Endothelial cell of umbilical vein (primary cell): ENCODE data around the gene NATD1. TPM values are rescaled to one million over a fixed set of nuclear protein-coding genes. Genes with fewer than 3 reads are reported as not detected.

Experiments
- BruUV-seq: library from RNA; stranded (reverse); fragments of 400-500 nt; replicated peaks from 2 replicates; lab custom pipeline; 2021; lab: Mats Ljungman, UMichigan
- CTCF ChIA-PET: fragments of 300-600, 350-600 bp; sonication (Branson Sonifier 250); formaldehyde crosslinking; loops from one replicate; lab custom pipeline; 2021; ENCODE audit warnings: antibody characterized with exemption, inconsistent platforms; lab: Charles Lee
- POLR2A ChIA-PET: fragments of 300-600, 350-600 bp; sonication (Branson Sonifier 250); formaldehyde crosslinking; loops from one replicate; lab custom pipeline; 2021; ENCODE audit warnings: antibody characterized with exemption, inconsistent platforms; lab: Charles Lee
- DNase-seq: peaks from one replicate; pipeline ENCODE4 v3.0.0-alpha.2; 2011; ENCODE audit warnings: low read depth, low spot score
- FAIRE-seq: peaks from 2 replicates; lab custom pipeline; 2011; peaks lifted over from hg19 to GRCh38; lab: Jason Lieb, UNC
- H2AFZ ChIP-seq: 2 replicates; pipeline ENCODE4 v1.6.0; 2012; ENCODE audit warnings: low read depth, low read length, control low read depth, inconsistent platforms
- H3K27ac ChIP-seq: 2 replicates; pipeline ENCODE4 v1.5.1; 2011; ENCODE audit warnings: low read depth, mild to moderate bottlenecking, control low read depth, low read length, moderate library complexity; ENCODE audit not compliant: insufficient read depth
- H3K27me3 ChIP-seq, 2 experiments: 2 replicates each; pipeline versions ENCODE4 v1.6.0 to v1.6.1; 2011; ENCODE audit warnings: low read length in 2 of 2, mixed read lengths in 1 of 2; ENCODE audit not compliant: control insufficient read depth in 2 of 2, insufficient read depth in 2 of 2
- H3K36me3 ChIP-seq, 2 experiments: 2 replicates in 1 of 2; 3 replicates in 1 of 2; pipeline ENCODE4 v1.5.1; 2011; ENCODE audit warnings: low read length in 2 of 2, mild to moderate bottlenecking in 1 of 2, moderate library complexity in 1 of 2; ENCODE audit not compliant: control insufficient read depth in 2 of 2, insufficient read depth in 2 of 2; ENCODE audit errors: extremely low read depth in 1 of 2
- H3K4me1 ChIP-seq: 3 replicates; pipeline ENCODE4 v1.5.1; 2011; ENCODE audit warnings: mild to moderate bottlenecking, low read length; ENCODE audit not compliant: control insufficient read depth, insufficient read depth; ENCODE audit errors: extremely low read depth
- H3K4me2 ChIP-seq: 2 replicates; pipeline ENCODE4 v1.6.1; 2011; ENCODE audit warnings: low read length, control low read depth, mixed read lengths; ENCODE audit not compliant: insufficient read depth
- H3K4me3 ChIP-seq, 3 experiments: fragments of 200-600 bp in 1 of 3; sonication (generic), shearing (Covaris generic) in 1 of 3; replicated peaks in 1 of 3; 2 replicates each; pipeline ENCODE4 v1.5.1; 2011 to 2016; ENCODE audit warnings: control low read depth in 3 of 3, low read length in 3 of 3, mild to moderate bottlenecking in 2 of 3, inconsistent platforms in 1 of 3, low read depth in 1 of 3, moderate library complexity in 1 of 3; ENCODE audit not compliant: insufficient read depth in 1 of 3
- H3K79me2 ChIP-seq: 2 replicates; pipeline ENCODE4 v1.6.0; 2012; ENCODE audit warnings: low read length, inconsistent platforms; ENCODE audit not compliant: control insufficient read depth, insufficient read depth
- H3K9ac ChIP-seq: replicated peaks from 2 replicates; pipeline ENCODE3; 2011; ENCODE audit warnings: low read length, control low read depth; ENCODE audit not compliant: insufficient read depth; ENCODE audit errors: extremely low read depth
- H3K9me1 ChIP-seq: replicated peaks from 3 replicates; pipeline ENCODE4 v1.6.0; 2011; ENCODE audit warnings: mild to moderate bottlenecking, low read length; ENCODE audit not compliant: control insufficient read depth, insufficient read depth; ENCODE audit errors: extremely low read depth
- H3K9me3 ChIP-seq: replicated peaks from 2 replicates; pipeline ENCODE4 v1.5.1; 2012; ENCODE audit warnings: low read length, inconsistent platforms; ENCODE audit not compliant: control insufficient read depth, insufficient read depth
- H4K20me1 ChIP-seq: replicated peaks from 2 replicates; pipeline ENCODE3; 2011; ENCODE audit warnings: mild to moderate bottlenecking, low read length; ENCODE audit not compliant: control insufficient read depth, insufficient read depth; ENCODE audit errors: extremely low read depth
- EZH2 ChIP-seq: IDR thresholded peaks from 2 replicates; pipeline ENCODE4 v1.6.1; 2012; ENCODE audit warnings: borderline replicate concordance, low read depth, mild to moderate bottlenecking, moderate library complexity, low read length, inconsistent platforms; ENCODE audit not compliant: severe bottlenecking
- FOS ChIP-seq: IDR thresholded peaks from 2 replicates; pipeline ENCODE4 v1.6.1; 2011; ENCODE audit warnings: mild to moderate bottlenecking, low read length, moderate library complexity, borderline replicate concordance; ENCODE audit not compliant: insufficient read depth
- GATA2 ChIP-seq: IDR thresholded peaks from 2 replicates; pipeline ENCODE4 v1.7.0; 2011; ENCODE audit warnings: low read depth, mild to moderate bottlenecking, moderate library complexity, mixed read lengths, low read length; ENCODE audit not compliant: insufficient read length, insufficient read depth
- JUN ChIP-seq: IDR thresholded peaks from 2 replicates; pipeline ENCODE4 v1.6.1; 2011; ENCODE audit warnings: borderline replicate concordance, low read depth; ENCODE audit not compliant: insufficient read length, insufficient read depth
- MAX ChIP-seq: IDR thresholded peaks from 2 replicates; pipeline ENCODE4 v1.6.1; 2011; ENCODE audit not compliant: insufficient read depth, insufficient read length
- MYC ChIP-seq: IDR thresholded peaks from one replicate; pipeline ENCODE4 v1.6.1; 2011; ENCODE audit warnings: mild to moderate bottlenecking, low read depth, low read length
- POLR2A ChIP-seq: IDR thresholded peaks from 2 replicates; pipeline ENCODE4 v1.6.1; 2012; ENCODE audit warnings: low read depth, mild to moderate bottlenecking, control low read depth, low read length
- POLR2AphosphoS5 ChIP-seq: IDR thresholded peaks from 2 replicates; pipeline ENCODE4 v1.6.1; 2012; ENCODE audit warnings: low read depth, mild to moderate bottlenecking, control low read depth, low read length, moderate library complexity; ENCODE audit not compliant: insufficient read depth
- dilution Hi-C: fragments of 300-500 bp; cut with MboI; formaldehyde crosslinking; loops from one replicate; pipeline ENCODE4 v1.15.0; 2019; ENCODE audit warnings: low sequenced_read_pairs; ENCODE audit not compliant: extremely low pct_ligation_motif_present
- intact Hi-C: fragments of 100-400 bp; cut with micrococcal nuclease; formaldehyde crosslinking; loops from one replicate; pipeline ENCODE4 v1.10.0; 2022
- polyA plus RNA-seq, 4 experiments: library from polyadenylated mRNA; depleted of rRNA in 3 of 4; stranded (reverse) in 3 of 4; unstranded in 1 of 4; fragments of >200 nt; gene quantifications; 2 replicates each; pipeline versions ENCODE4 v1.2.1 to v1.2.3, GENCODE V29; 2011 to 2012; ENCODE audit warnings: missing spikeins in 1 of 4
- total RNA-seq: library from RNA; stranded (reverse); gene quantifications from 2 replicates; pipeline ENCODE4 v1.2.3, GENCODE V29; 2021
- TF ChIP-seq, protein P1 (sequence below), 2 donors: IDR thresholded peaks; 1 replicate in 1 of 2; 2 replicates in 1 of 2; pipeline ENCODE4 v1.5.1; 2011; ENCODE audit warnings: low read length in 2 of 2, mild to moderate bottlenecking in 2 of 2, moderate library complexity in 2 of 2, control low read depth in 1 of 2, inconsistent platforms in 1 of 2, low read depth in 1 of 2; ENCODE audit not compliant: insufficient read depth in 1 of 2; ENCODE audit errors: extremely low read depth in 1 of 2

The NATD1 gene
- total and polyA plus RNA-seq, 2 donors (not counting 3 experiments of a cell fraction or from before 2014, with no cell fraction given): 7.0 to 7.2 TPM

GRCh38 chr17:21190078-21190477 is 63.1 kb downstream of the NATD1 start:
- H3K27ac ChIP-seq: no peak overlapping the region
- TF ChIP-seq JUN (no peak), FOS (no peak), MYC (no peak), POLR2A (no peak), EZH2 (no peak), POLR2AphosphoS5 (no peak), MAX (no peak), GATA2 (no peak)
- TF ChIP-seq, protein P1, sequence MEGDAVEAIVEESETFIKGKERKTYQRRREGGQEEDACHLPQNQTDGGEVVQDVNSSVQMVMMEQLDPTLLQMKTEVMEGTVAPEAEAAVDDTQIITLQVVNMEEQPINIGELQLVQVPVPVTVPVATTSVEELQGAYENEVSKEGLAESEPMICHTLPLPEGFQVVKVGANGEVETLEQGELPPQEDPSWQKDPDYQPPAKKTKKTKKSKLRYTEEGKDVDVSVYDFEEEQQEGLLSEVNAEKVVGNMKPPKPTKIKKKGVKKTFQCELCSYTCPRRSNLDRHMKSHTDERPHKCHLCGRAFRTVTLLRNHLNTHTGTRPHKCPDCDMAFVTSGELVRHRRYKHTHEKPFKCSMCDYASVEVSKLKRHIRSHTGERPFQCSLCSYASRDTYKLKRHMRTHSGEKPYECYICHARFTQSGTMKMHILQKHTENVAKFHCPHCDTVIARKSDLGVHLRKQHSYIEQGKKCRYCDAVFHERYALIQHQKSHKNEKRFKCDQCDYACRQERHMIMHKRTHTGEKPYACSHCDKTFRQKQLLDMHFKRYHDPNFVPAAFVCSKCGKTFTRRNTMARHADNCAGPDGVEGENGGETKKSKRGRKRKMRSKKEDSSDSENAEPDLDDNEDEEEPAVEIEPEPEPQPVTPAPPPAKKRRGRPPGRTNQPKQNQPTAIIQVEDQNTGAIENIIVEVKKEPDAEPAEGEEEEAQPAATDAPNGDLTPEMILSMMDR (IDR thresholded peaks at IDR 0.05; ENCODE audit: extremely low read depth in 1 of 2, insufficient read depth in 1 of 2, low read depth in 1 of 2, low read length in 2 of 2): no peak
- no peaks in the 10 kb centered on the region for H3K9me1 ChIP-seq
- no peaks in the 10 kb centered on the region for H4K20me1 ChIP-seq
- DNase-seq (no peak), FAIRE-seq (no peak)
- dilution Hi-C loops: no loop called here
- peaks cover 10% of the 10 kb centered on the region for H3K4me1 ChIP-seq
- CTCF ChIA-PET: interaction anchor here (1.3 kb wide), 1 partner anchor 71 kb away, joined by 6 read pairs; no protein-coding TSS in a partner anchor
- BruUV-seq: no TSS peak
- intact Hi-C loops: no loop called here
- no peaks in the 10 kb centered on the region for H3K27me3 ChIP-seq
- no peaks in the 10 kb centered on the region for H3K79me2 ChIP-seq
- H3K9ac ChIP-seq: no peak overlapping the region
- peaks cover 0 to 5% of the 10 kb centered on the region in 2 experiments for H3K36me3 ChIP-seq
- no peak overlapping the region for H2AFZ ChIP-seq
- H3K4me2 ChIP-seq: no peak overlapping the region
- no peak overlapping the region for H3K4me3 ChIP-seq
- POLR2A ChIA-PET: no interaction called here
- no peaks in the 10 kb centered on the region for H3K9me3 ChIP-seq
